Astrocyte of the cerebellum (primary cell): Measurements from ENCODE around the gene ADAR.

Experiments used
- DNase-seq: peaks from one replicate; pipeline ENCODE4 v3.0.0-alpha.2; 2011; ENCODE audit warnings: low read depth
- H3K4me3 ChIP-seq: 2 replicates; pipeline ENCODE4 v1.5.1; 2011; ENCODE audit warnings: mild to moderate bottlenecking, low read depth, low read length, moderate library complexity
- CTCF ChIP-seq: IDR thresholded peaks from 2 replicates; pipeline ENCODE4 v1.5.1; 2012; ENCODE audit warnings: low read length, low read depth, moderate library complexity, mild to moderate bottlenecking; ENCODE audit errors: missing control alignments
- in situ Hi-C: cut with HindIII; loops from 2 replicates; pipeline ENCODE4 v1.10.0; 2017; ENCODE audit warnings: low sequenced_read_pairs

ADAR gene

GRCh38 chr1:154586641-154587040, 21.3 kb downstream of the ADAR start:
- in situ Hi-C loops: no loop called here
- no peak for DNase-seq
- TF ChIP-seq CTCF: no peak

GRCh38 chr1:154586231-154586630, 21.8 kb downstream of the ADAR start:
- no peak for TF ChIP-seq CTCF
- H3K4me3 ChIP-seq: no peak overlapping the region
- in situ Hi-C loops: no loop called here
- no peak for DNase-seq

More at GRCh38 chr1:154586641-154587040, 21.3 kb downstream of the ADAR start:
- no peak overlapping the region for H3K4me3 ChIP-seq

GRCh38 chr1:154584267-154584994, 23.6 kb downstream of the ADAR start:
- DNase-seq: no peak
- no peak for TF ChIP-seq CTCF
- in situ Hi-C loops: no loop called here
- H3K4me3 ChIP-seq: no peak overlapping the region

- no peak for DNase-seq
- in situ Hi-C loops: no loop called here
- H3K4me3 ChIP-seq: no peak overlapping the region
- no peak for TF ChIP-seq CTCF
These were observed 24.2 kb downstream of the ADAR start for GRCh38 chr1:154583773-154584172.

GRCh38 chr1:154582885-154583284, 25.1 kb downstream of the ADAR start:
- no peak for TF ChIP-seq CTCF
- in situ Hi-C loops: no loop called here
- no peak for DNase-seq
- H3K4me3 ChIP-seq: no peak overlapping the region

- in situ Hi-C loops: no loop called here
- no peak for DNase-seq
- no peak overlapping the region for H3K4me3 ChIP-seq
- TF ChIP-seq CTCF: no peak
These were observed 26.2 kb downstream of the ADAR start for GRCh38 chr1:154581766-154582165.

GRCh38 chr1:154579374-154579773, 28.6 kb downstream of the ADAR start:
- no peak for DNase-seq
- no peak for TF ChIP-seq CTCF
- in situ Hi-C loops: no loop called here
- no peak overlapping the region for H3K4me3 ChIP-seq
